Tibial artery (tissue), 4 donors: ENCODE measurements around the gene TAOK3.

ENCODE experiments used
- DNase-seq, 2 donors: peaks; one replicate each; pipeline ENCODE4 v3.0.0-alpha.2; 2019
- H3K27ac ChIP-seq, 2 donors: fragments of 200-600 bp; sonication (generic) in 1 of 2; 1 replicate in 1 of 2; 2 replicates in 1 of 2; pipeline ENCODE4 v1.5.1; 2018 to 2019; ENCODE audit warnings: mild to moderate bottlenecking in 1 of 2
- H3K27me3 ChIP-seq, 2 donors: fragments of 200-600 bp; sonication (generic) in 1 of 2; one replicate each; pipeline versions ENCODE4 v1.5.1 to v1.6.0; 2016 to 2019
- H3K36me3 ChIP-seq, 3 donors: fragments of 200-600 bp; sonication (generic) in 2 of 3; one replicate each; pipeline ENCODE4 v1.5.1; 2016 to 2019; ENCODE audit warnings: mild to moderate bottlenecking in 2 of 3
- H3K4me1 ChIP-seq, 4 donors: fragments of 200-600 bp; sonication (generic) in 2 of 4; 1 replicate in 3 of 4; 2 replicates in 1 of 4; pipeline ENCODE4 v1.5.1; 2016 to 2019
- H3K4me3 ChIP-seq, 2 donors: fragments of 200-600 bp; sonication (generic) in 1 of 2; 1 replicate in 1 of 2; 2 replicates in 1 of 2; pipeline ENCODE4 v1.5.1; 2018 to 2019; ENCODE audit warnings: mild to moderate bottlenecking in 2 of 2
- H3K9me3 ChIP-seq, 3 donors: fragments of 200-600 bp; sonication (generic) in 1 of 3; one replicate each; pipeline ENCODE4 v1.5.1; 2016 to 2019
- intact Hi-C: fragments of 100-400 bp; cut with DNase I; formaldehyde crosslinking; loops from one replicate; pipeline ENCODE4 v1.15.0; 2023; ENCODE audit warnings: low total_unique reads
- TF ChIP-seq, protein P1 (sequence below), 2 experiments: fragments of 200-600 bp in 1 of 2; fragments of 450-650 bp in 1 of 2; IDR thresholded peaks; one replicate each; pipeline ENCODE4 v1.5.1; 2017 to 2019; ENCODE audit warnings: antibody characterized with exemption in 2 of 2, mild to moderate bottlenecking in 1 of 2, moderate library complexity in 1 of 2

TAOK3 gene

GRCh38 chr12:118238888-118239287 is 133.8 kb downstream of the TAOK3 start:
- Histone ChIP-seq H3K27ac (no peak overlapping the region), H3K27me3 (no peaks in the 10 kb centered on the region), H3K4me1 (no peaks in the 10 kb centered on the region), H3K36me3 (peaks cover 15 to 20% (median 17%) of the 10 kb centered on the region in 3 donors), H3K4me3 (no peak overlapping the region), H3K9me3 (no peaks in the 10 kb centered on the region)
- TF ChIP-seq, protein P1, sequence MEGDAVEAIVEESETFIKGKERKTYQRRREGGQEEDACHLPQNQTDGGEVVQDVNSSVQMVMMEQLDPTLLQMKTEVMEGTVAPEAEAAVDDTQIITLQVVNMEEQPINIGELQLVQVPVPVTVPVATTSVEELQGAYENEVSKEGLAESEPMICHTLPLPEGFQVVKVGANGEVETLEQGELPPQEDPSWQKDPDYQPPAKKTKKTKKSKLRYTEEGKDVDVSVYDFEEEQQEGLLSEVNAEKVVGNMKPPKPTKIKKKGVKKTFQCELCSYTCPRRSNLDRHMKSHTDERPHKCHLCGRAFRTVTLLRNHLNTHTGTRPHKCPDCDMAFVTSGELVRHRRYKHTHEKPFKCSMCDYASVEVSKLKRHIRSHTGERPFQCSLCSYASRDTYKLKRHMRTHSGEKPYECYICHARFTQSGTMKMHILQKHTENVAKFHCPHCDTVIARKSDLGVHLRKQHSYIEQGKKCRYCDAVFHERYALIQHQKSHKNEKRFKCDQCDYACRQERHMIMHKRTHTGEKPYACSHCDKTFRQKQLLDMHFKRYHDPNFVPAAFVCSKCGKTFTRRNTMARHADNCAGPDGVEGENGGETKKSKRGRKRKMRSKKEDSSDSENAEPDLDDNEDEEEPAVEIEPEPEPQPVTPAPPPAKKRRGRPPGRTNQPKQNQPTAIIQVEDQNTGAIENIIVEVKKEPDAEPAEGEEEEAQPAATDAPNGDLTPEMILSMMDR (IDR thresholded peaks at IDR 0.05), result no peak
- intact Hi-C loops, result no loop called here
- no peak for DNase-seq

GRCh38 chr12:118237908-118238307 is 134.8 kb downstream of the TAOK3 start:
- TF ChIP-seq, protein P1 (IDR thresholded peaks at IDR 0.05), result no peak
- H3K9me3 ChIP-seq, result no peaks in the 10 kb centered on the region
- H3K27ac ChIP-seq, result no peak overlapping the region
- peaks cover 13 to 20% (median 15%) of the 10 kb centered on the region in 3 donors for H3K36me3 ChIP-seq
- DNase-seq, result no peak
- no peaks in the 10 kb centered on the region for H3K27me3 ChIP-seq
- intact Hi-C loops, result no loop called here
- no peak overlapping the region for H3K4me3 ChIP-seq
- H3K4me1 ChIP-seq, result no peaks in the 10 kb centered on the region

DNA sequence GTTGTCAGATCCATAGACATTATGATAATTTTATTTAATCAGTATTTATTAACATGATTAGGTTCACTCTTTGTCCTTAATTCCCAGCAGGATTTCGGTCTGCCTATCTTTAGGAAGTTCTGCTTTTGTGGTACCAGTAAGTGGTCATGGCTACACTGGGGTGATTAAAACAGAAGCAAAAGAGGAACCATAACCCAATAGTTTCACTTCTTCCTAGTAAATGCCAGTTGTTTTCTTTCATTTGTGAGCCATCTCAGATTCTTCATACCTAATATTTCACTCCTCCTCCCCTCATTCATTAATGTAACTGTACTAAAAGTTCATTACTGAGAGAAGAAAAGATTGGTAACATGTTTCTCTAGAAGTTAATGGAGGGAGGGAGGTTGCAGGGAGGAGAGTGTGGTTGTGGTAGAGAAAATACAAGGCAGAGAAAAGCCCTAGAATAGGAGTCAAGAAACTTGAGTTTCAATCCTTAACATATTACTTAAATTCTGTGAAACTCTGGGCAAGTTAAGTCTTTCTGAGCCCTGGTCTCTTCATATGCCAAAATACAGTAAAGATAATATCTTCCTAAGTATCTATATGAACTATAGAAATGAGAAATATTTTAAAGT is 135.5 kb downstream of the TAOK3 start:
- intact Hi-C loops, result no loop called here
- H3K36me3 ChIP-seq, result peaks cover 13 to 20% (median 15%) of the 10 kb centered on the region in 3 donors
- TF ChIP-seq, protein P1 (IDR thresholded peaks at IDR 0.05), result no peak
- H3K4me3 ChIP-seq, result no peak overlapping the region
- no peaks in the 10 kb centered on the region for H3K27me3 ChIP-seq
- no peak overlapping the region for H3K27ac ChIP-seq
- H3K9me3 ChIP-seq, result no peaks in the 10 kb centered on the region
- H3K4me1 ChIP-seq, result no peaks in the 10 kb centered on the region
- DNase-seq, result no peak

- H3K27ac ChIP-seq, result no peak overlapping the region
- TF ChIP-seq, protein P1 (IDR thresholded peaks at IDR 0.05), result no peak
Measured at GRCh38 chr12:118220702-118221101, 152.0 kb downstream of the TAOK3 start.

GRCh38 chr12:118219772-118220171 is 152.9 kb downstream of the TAOK3 start:
- Histone ChIP-seq H3K27me3 (no peaks in the 10 kb centered on the region), H3K36me3 (peaks cover 0 to 13% (median 0%) of the 10 kb centered on the region in 3 donors), H3K4me3 (no peak overlapping the region), H3K9me3 (no peaks in the 10 kb centered on the region), H3K27ac (no peak overlapping the region), H3K4me1 (no peaks in the 10 kb centered on the region)
- no peak for DNase-seq
- intact Hi-C loops, result no loop called here
- TF ChIP-seq, protein P1 (IDR thresholded peaks at IDR 0.05), result no peak

More at GRCh38 chr12:118220702-118221101, 152.0 kb downstream of the TAOK3 start:
- H3K4me3 ChIP-seq, result no peak overlapping the region
- H3K4me1 ChIP-seq, result no peaks in the 10 kb centered on the region
- peaks cover 0 to 15% (median 0%) of the 10 kb centered on the region in 3 donors for H3K36me3 ChIP-seq
- intact Hi-C loops, result no loop called here
- no peak for DNase-seq
- H3K27me3 ChIP-seq, result no peaks in the 10 kb centered on the region
- H3K9me3 ChIP-seq, result no peaks in the 10 kb centered on the region
